Stimulated activated CD4-positive, alpha-beta T cell treated with anti-CD3 and anti-CD28 coated beads, Interleukin-1b, Interleukin-23, amount 100 ng/mL, for 1 hour (primary cell): ENCODE results near the gene EXPH5.
A peak's percentile ranks its signal among the peaks of the same experiment; 100 is the strongest.

Experiments
- DNase-seq, 2 donors: peaks; one replicate each; pipeline ENCODE4 v3.0.0-alpha.2; 2020; ENCODE audit warnings: low read depth in 2 of 2

Gene EXPH5

GRCh38 chr11:108511851-108512474 lies 81.6 kb downstream of the EXPH5 start:
- no peak for DNase-seq

GRCh38 chr11:108508653-108509593 lies 84.6 kb downstream of the EXPH5 start:
- DNase-seq, result no peak

- no peak for DNase-seq
Observed at GRCh38 chr11:108501396-108501795, 92.2 kb downstream of the EXPH5 start.

- no peak for DNase-seq
Observed at GRCh38 chr11:108500721-108501120, 92.8 kb downstream of the EXPH5 start.

GRCh38 chr11:108500169-108500568 lies 93.4 kb downstream of the EXPH5 start:
- DNase-seq, result no peak

GRCh38 chr11:108498816-108499408 lies 94.7 kb downstream of the EXPH5 start:
- no peak for DNase-seq

GRCh38 chr11:108498046-108498815 lies 95.3 kb downstream of the EXPH5 start, which contains the start of gene POGLUT3:
Gene POGLUT3 (minus strand): TSS chr11:108498384. CDS start chr11:108498366, 18 bp downstream.
- DNase-seq, result peak in 1 of 2 donors; percentile 15

GRCh38 chr11:108497317-108498045 lies 96.1 kb downstream of the EXPH5 start:
- DNase-seq, result peak; percentile 10 to 27

GRCh38 chr11:108496643-108497256 lies 96.8 kb downstream of the EXPH5 start:
- DNase-seq, result no peak

GRCh38 chr11:108495326-108495725 lies 98.2 kb downstream of the EXPH5 start:
- no peak for DNase-seq

- DNase-seq, result no peak
Observed at GRCh38 chr11:108494182-108494581, 99.4 kb downstream of the EXPH5 start.

GRCh38 chr11:108491936-108492335 lies 101.6 kb downstream of the EXPH5 start:
- DNase-seq, result no peak

GRCh38 chr11:108486828-108487227 lies 106.7 kb downstream of the EXPH5 start:
- no peak for DNase-seq

GRCh38 chr11:108486331-108486730 lies 107.2 kb downstream of the EXPH5 start:
- DNase-seq, result no peak

GRCh38 chr11:108483163-108483562 lies 110.4 kb downstream of the EXPH5 start:
- no peak for DNase-seq

- DNase-seq, result no peak
Observed at GRCh38 chr11:108474664-108475463, 118.7 kb downstream of the EXPH5 start.

- DNase-seq, result no peak
Observed at GRCh38 chr11:108472681-108473080, 120.9 kb downstream of the EXPH5 start.

GRCh38 chr11:108468478-108468864 lies 125.1 kb downstream of the EXPH5 start:
- no peak for DNase-seq

GRCh38 chr11:108467091-108467823 lies 126.3 kb downstream of the EXPH5 start, which contains the start of gene C11orf65:
Gene C11orf65 (minus strand): TSS chr11:108467529. CDS start chr11:108461559, 5,970 bp downstream.
- DNase-seq, result peak; percentile 81 to 93
